ENCODE results near the gene ZMYM2.

GRCh38 chr13:20109037-20109436 is 150.5 kb downstream of the ZMYM2 start:
- TF ChIP-seq POLR2AphosphoS5 (IDR thresholded peaks at IDR 0.05; ENCODE audit: low read depth) (no peak), CTCF (conservative IDR thresholded peaks at IDR 0.05; ENCODE audit: low read depth in 2 of 2) (no peak), EZH2 (IDR thresholded peaks at IDR 0.05; ENCODE audit: low read depth, unreplicated experiment) (no peak), EZH2phosphoT487 (IDR thresholded peaks at IDR 0.05; ENCODE audit: unreplicated experiment) (no peak), CREB1 (CRISPR knock-in tag; IDR thresholded peaks at IDR 0.05; ENCODE audit: low read depth) (no peak), JUNB (IDR thresholded peaks at IDR 0.05; ENCODE audit: unreplicated experiment) (no peak), REST (IDR thresholded peaks at IDR 0.05; ENCODE audit: unreplicated experiment) (no peak), ZNF331 (CRISPR knock-in tag; IDR thresholded peaks at IDR 0.05; ENCODE audit: low read depth) (no peak), ZNF114 (CRISPR knock-in tag; IDR thresholded peaks at IDR 0.05) (no peak), ETS1 (IDR thresholded peaks at IDR 0.05) (no peak), NANOG (IDR thresholded peaks at IDR 0.05; ENCODE audit: borderline replicate concordance) (no peak), STAT1 (IDR thresholded peaks at IDR 0.05; ENCODE audit: unreplicated experiment) (no peak), ZNF462 (CRISPR knock-in tag; IDR thresholded peaks at IDR 0.05) (no peak)

Data from GM23338 (cell line).